Measurements from ENCODE around the gene ITPKC.

ITPKC gene

DNA sequence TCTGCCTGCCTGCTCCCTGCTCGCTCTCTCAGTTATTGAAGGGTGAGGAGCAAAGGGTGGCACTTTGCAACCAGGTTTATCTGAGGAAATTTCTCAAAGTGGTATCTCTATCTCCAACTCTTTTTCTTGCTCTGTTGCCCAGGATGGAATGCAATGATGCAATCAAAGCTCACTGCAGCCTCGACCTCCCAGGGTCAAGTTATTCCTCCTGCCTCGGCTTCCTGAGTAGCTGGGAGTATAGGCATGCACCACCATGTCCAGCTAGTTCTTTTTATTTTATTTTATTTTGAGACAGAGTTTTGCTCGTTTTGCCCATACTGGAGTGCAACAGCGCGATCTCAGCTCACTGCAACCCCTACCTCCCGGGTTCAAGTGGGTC is 28.5 kb downstream of the ITPKC start:
- Histone ChIP-seq H3K18ac (ENCODE audit: low read length) (peak overlapping the region; percentile 19), H3K4me3 (ENCODE audit: low read depth, low read length) (no peak overlapping the region), H2BK5ac (ENCODE audit: low read depth, low read length, poor library complexity) (peak overlapping the region; percentile 50), H3K9ac (ENCODE audit: low read length) (no peak overlapping the region), H3K27ac (ENCODE audit: low read depth, low read length) (peak overlapping the region; percentile 78), H3K36me3 (ENCODE audit: control insufficient read depth in 1 of 2, insufficient read depth in 2 of 2, low read length in 2 of 2) (peaks cover 3 to 5% of the 10 kb centered on the region in 2 experiments), H3K4me2 (ENCODE audit: low read length) (peak overlapping the region; percentile 32), H3K4ac (ENCODE audit: low read depth, low read length) (no peak overlapping the region), H4K12ac (ENCODE audit: low read depth, low read length) (no peak overlapping the region), H3K23ac (ENCODE audit: low read length) (no peak overlapping the region), H3K14ac (ENCODE audit: low read length) (peak overlapping the region; percentile 54), H2AK5ac (ENCODE audit: low read length) (peak overlapping the region; percentile 7), H3K27me3 (ENCODE audit: insufficient read depth, low read length) (no peaks in the 10 kb centered on the region), H2BK12ac (ENCODE audit: low read length) (no peak overlapping the region), H3K79me2 (ENCODE audit: control insufficient read depth, insufficient read depth, low read length, poor library complexity) (peaks cover 7% of the 10 kb centered on the region), H3K9me3 (ENCODE audit: insufficient read depth, low read depth, low read length) (no peaks in the 10 kb centered on the region), H4K8ac (ENCODE audit: low read depth, low read length) (peak overlapping the region; percentile 59), H2AFZ (ENCODE audit: insufficient read depth, low read length, poor library complexity) (no peak overlapping the region), H4K91ac (ENCODE audit: low read depth, low read length) (peak overlapping the region; percentile 84), H3K4me1 (ENCODE audit: control insufficient read depth in 1 of 2, insufficient read depth in 2 of 2, low read length in 2 of 2) (peaks cover 30 to 31% of the 10 kb centered on the region in 2 experiments), H2BK120ac (ENCODE audit: insufficient read depth, low read length, poor library complexity) (peak overlapping the region; percentile 14), H3K79me1 (ENCODE audit: low read length) (peaks cover 19% of the 10 kb centered on the region)
- WGBS (ENCODE audit: extremely low coverage, insufficient coverage, insufficient read length), result no CpG with 5 or more reads among the region's 7 CpGs
- peak in 1 of 2 donors; percentile 66 for DNase-seq

DNA sequence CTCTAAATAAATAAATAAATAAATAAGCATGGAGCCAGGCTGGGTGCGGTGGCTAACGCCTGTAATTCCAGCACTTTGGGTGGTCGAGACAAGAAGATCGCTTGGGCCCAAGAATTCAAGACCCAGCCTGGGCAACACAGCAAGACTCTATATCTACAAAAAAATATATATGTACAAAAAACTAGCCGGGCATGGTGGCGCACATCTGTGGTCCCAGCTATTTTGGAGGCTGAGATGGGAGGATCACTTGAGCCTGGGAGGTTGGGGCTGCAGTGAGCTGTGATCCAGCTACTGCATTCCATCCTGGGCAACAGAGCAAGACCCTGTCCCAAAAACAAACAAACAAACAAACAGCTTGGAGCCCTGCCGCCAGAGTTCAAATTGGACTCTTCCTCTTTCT is 30.6 kb downstream of the ITPKC start:
- Histone ChIP-seq H4K8ac (ENCODE audit: low read depth, low read length) (no peak overlapping the region), H3K79me1 (ENCODE audit: low read length) (peaks cover 28% of the 10 kb centered on the region), H3K4me2 (ENCODE audit: low read length) (no peak overlapping the region), H3K18ac (ENCODE audit: low read length) (no peak overlapping the region), H3K4me1 (ENCODE audit: control insufficient read depth in 1 of 2, insufficient read depth in 2 of 2, low read length in 2 of 2) (peaks cover 30 to 31% of the 10 kb centered on the region in 2 experiments), H3K4me3 (ENCODE audit: low read depth, low read length) (no peak overlapping the region), H2BK5ac (ENCODE audit: low read depth, low read length, poor library complexity) (no peak overlapping the region), H4K91ac (ENCODE audit: low read depth, low read length) (no peak overlapping the region), H3K14ac (ENCODE audit: low read length) (no peak overlapping the region), H4K12ac (ENCODE audit: low read depth, low read length) (no peak overlapping the region), H3K36me3 (ENCODE audit: control insufficient read depth in 1 of 2, insufficient read depth in 2 of 2, low read length in 2 of 2) (no peaks in the 10 kb centered on the region), H3K27ac (ENCODE audit: low read depth, low read length) (no peak overlapping the region), H3K9me3 (ENCODE audit: insufficient read depth, low read depth, low read length) (no peaks in the 10 kb centered on the region), H3K79me2 (ENCODE audit: control insufficient read depth, insufficient read depth, low read length, poor library complexity) (peaks cover 17% of the 10 kb centered on the region), H2AFZ (ENCODE audit: insufficient read depth, low read length, poor library complexity) (no peak overlapping the region), H3K9ac (ENCODE audit: low read length) (no peak overlapping the region), H2BK120ac (ENCODE audit: insufficient read depth, low read length, poor library complexity) (no peak overlapping the region), H3K27me3 (ENCODE audit: insufficient read depth, low read length) (no peaks in the 10 kb centered on the region), H2AK5ac (ENCODE audit: low read length) (no peak overlapping the region), H3K4ac (ENCODE audit: low read depth, low read length) (no peak overlapping the region), H3K23ac (ENCODE audit: low read length) (no peak overlapping the region), H2BK12ac (ENCODE audit: low read length) (no peak overlapping the region)
- no peak for DNase-seq
- no CpG with 5 or more reads among the region's 7 CpGs for WGBS (ENCODE audit: extremely low coverage, insufficient coverage, insufficient read length)

DNA sequence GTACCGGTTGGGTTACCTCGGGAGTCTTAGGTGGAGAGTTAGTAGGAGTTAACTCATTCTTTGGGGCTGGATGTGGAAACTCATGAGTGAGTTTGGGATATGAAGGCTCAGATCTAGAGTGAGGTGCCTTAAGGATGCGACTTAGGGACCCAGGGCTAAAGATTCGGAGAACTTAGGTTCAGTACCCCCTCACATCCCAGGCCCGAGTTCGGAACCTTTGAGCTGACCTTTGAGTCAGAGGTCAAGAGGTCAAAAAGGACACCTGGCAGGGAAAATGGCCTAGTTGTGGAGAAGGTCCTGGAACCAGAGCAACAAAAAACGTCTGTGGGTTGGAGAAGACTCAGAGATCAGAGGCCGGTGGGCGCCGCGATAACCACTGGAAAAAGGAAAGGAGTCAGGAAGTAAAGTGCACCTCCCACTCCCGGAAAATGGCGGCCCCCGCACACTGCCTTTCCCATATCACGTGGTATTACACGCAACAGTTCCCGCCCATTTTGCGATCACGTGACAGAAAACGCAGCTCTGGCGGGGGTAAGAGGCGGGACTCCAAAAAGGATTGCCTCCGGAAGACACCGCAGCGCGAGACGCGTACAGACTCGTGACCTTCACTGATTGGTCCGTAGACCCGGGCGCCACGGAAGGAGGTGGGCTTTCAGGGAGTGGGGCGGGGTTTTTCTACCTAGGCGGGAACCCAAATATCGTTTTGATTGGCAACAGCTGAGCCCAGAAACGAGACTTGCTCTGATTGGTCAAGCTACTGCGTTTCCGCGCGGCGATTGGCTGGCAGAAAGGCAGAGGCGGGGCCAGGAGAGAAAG is 33.4 kb downstream of the ITPKC start, which contains the start of gene ACTMAP:
Gene ACTMAP, minus strand, starts transcription at position 420 of the 816 bp plus-strand sequence. CDS start 674 bp downstream, outside the sequence.
- Histone ChIP-seq H3K23ac (ENCODE audit: low read length) (no peak within 1 kb of the TSS), H2AFZ (ENCODE audit: insufficient read depth, low read length, poor library complexity) (peak within 1 kb of the TSS; percentile 62), H3K18ac (ENCODE audit: low read length) (peak within 1 kb of the TSS; percentile 90), H3K36me3 (ENCODE audit: control insufficient read depth in 1 of 2, insufficient read depth in 2 of 2, low read length in 2 of 2) (peaks cover 1 to 4% of the 10 kb centered on the region in 2 experiments), H3K79me1 (ENCODE audit: low read length) (peaks cover 29% of the 10 kb centered on the region), H2BK120ac (ENCODE audit: insufficient read depth, low read length, poor library complexity) (peak within 1 kb of the TSS; percentile 91), H4K12ac (ENCODE audit: low read depth, low read length) (peak within 1 kb of the TSS; percentile 83), H3K27me3 (ENCODE audit: insufficient read depth, low read length) (no peaks in the 10 kb centered on the region), H2BK5ac (ENCODE audit: low read depth, low read length, poor library complexity) (peak within 1 kb of the TSS; percentile 92), H3K79me2 (ENCODE audit: control insufficient read depth, insufficient read depth, low read length, poor library complexity) (peaks cover 28% of the 10 kb centered on the region), H4K91ac (ENCODE audit: low read depth, low read length) (peak within 1 kb of the TSS; percentile 98), H2AK5ac (ENCODE audit: low read length) (peak within 1 kb of the TSS; percentile 93), H3K27ac (ENCODE audit: low read depth, low read length) (peak within 1 kb of the TSS; percentile 91), H3K4me1 (ENCODE audit: control insufficient read depth in 1 of 2, insufficient read depth in 2 of 2, low read length in 2 of 2) (peaks cover 29 to 31% of the 10 kb centered on the region in 2 experiments), H3K9ac (ENCODE audit: low read length) (peak within 1 kb of the TSS; percentile 97), H3K9me3 (ENCODE audit: insufficient read depth, low read depth, low read length) (no peaks in the 10 kb centered on the region), H3K4ac (ENCODE audit: low read depth, low read length) (peak within 1 kb of the TSS; percentile 92), H4K8ac (ENCODE audit: low read depth, low read length) (peak within 1 kb of the TSS; percentile 98), H3K14ac (ENCODE audit: low read length) (peak within 1 kb of the TSS; percentile 94), H3K4me2 (ENCODE audit: low read length) (peak within 1 kb of the TSS; percentile 68), H3K4me3 (ENCODE audit: low read depth, low read length) (peak within 1 kb of the TSS; percentile 93), H2BK12ac (ENCODE audit: low read length) (peak within 1 kb of the TSS; percentile 85)
- peak; percentile 100 for DNase-seq
- no CpG with 5 or more reads among the region's 43 CpGs for WGBS (ENCODE audit: extremely low coverage, insufficient coverage, insufficient read length)

DNA sequence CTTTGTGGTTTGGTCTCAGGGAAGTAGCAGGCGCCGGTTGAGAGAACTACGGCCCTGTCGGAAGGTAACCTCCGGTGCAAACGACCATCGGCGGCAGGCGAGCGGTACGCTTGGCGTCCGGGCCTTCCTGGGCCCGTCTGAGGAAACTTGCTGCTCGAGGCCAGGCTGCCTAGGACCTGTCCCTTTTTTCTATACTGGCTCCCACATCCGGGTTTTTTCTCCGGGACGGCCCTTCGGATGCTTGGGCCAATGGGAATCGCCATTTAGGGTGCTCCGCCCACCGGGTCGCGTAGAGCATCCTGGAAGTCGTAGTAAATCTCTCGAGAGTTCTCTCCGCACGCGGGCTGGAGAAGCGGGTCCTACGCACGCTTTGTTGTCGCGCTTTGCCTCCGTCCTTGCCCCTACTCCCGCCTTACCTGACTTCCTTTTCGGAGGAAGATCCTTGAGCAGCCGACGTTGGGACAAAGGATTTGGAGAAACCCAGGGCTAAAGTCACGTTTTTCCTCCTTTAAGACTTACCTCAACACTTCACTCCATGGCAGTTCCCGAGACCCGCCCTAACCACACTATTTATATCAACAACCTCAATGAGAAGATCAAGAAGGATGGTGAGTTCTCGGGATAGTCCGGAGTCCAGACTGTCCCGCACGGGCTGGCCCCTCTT is 34.1 kb downstream of the ITPKC start, which contains the start of gene SNRPA:
Gene SNRPA, plus strand, starts transcription at position 330 of the 664 bp plus-strand sequence. Its CDS starts 206 bp downstream, at position 536.
- peak within 1 kb of the TSS; percentile 91 for H2BK120ac ChIP-seq (ENCODE audit: insufficient read depth, low read length, poor library complexity)
- peaks cover 9 to 11% of the 10 kb centered on the region in 2 experiments for H3K36me3 ChIP-seq (ENCODE audit: control insufficient read depth in 1 of 2, insufficient read depth in 2 of 2, low read length in 2 of 2)
- peak within 1 kb of the TSS; percentile 83 for H4K12ac ChIP-seq (ENCODE audit: low read depth, low read length)
- H3K9ac ChIP-seq (ENCODE audit: low read length), result peak within 1 kb of the TSS; percentile 97
- peaks cover 33 to 34% of the 10 kb centered on the region in 2 experiments for H3K4me1 ChIP-seq (ENCODE audit: control insufficient read depth in 1 of 2, insufficient read depth in 2 of 2, low read length in 2 of 2)
- H2AFZ ChIP-seq (ENCODE audit: insufficient read depth, low read length, poor library complexity), result peak within 1 kb of the TSS; percentile 62
- H3K79me1 ChIP-seq (ENCODE audit: low read length), result peaks cover 29% of the 10 kb centered on the region
- peak within 1 kb of the TSS; percentile 68 for H3K4me2 ChIP-seq (ENCODE audit: low read length)
- no peaks in the 10 kb centered on the region for H3K9me3 ChIP-seq (ENCODE audit: insufficient read depth, low read depth, low read length)
- H3K18ac ChIP-seq (ENCODE audit: low read length), result peak within 1 kb of the TSS; percentile 90
- H2BK12ac ChIP-seq (ENCODE audit: low read length), result peak within 1 kb of the TSS; percentile 30
- peak within 1 kb of the TSS; percentile 91 for H3K27ac ChIP-seq (ENCODE audit: low read depth, low read length)
- H3K79me2 ChIP-seq (ENCODE audit: control insufficient read depth, insufficient read depth, low read length, poor library complexity), result peaks cover 35% of the 10 kb centered on the region
- peak; percentile 99 to 100 for DNase-seq
- H4K8ac ChIP-seq (ENCODE audit: low read depth, low read length), result peak within 1 kb of the TSS; percentile 98
- peak within 1 kb of the TSS; percentile 93 for H2AK5ac ChIP-seq (ENCODE audit: low read length)
- peak within 1 kb of the TSS; percentile 92 for H2BK5ac ChIP-seq (ENCODE audit: low read depth, low read length, poor library complexity)
- peak within 1 kb of the TSS; percentile 98 for H4K91ac ChIP-seq (ENCODE audit: low read depth, low read length)
- no peak within 1 kb of the TSS for H3K23ac ChIP-seq (ENCODE audit: low read length)
- peak within 1 kb of the TSS; percentile 93 for H3K4me3 ChIP-seq (ENCODE audit: low read depth, low read length)
- H3K14ac ChIP-seq (ENCODE audit: low read length), result peak within 1 kb of the TSS; percentile 94
- no CpG with 5 or more reads among the region's 46 CpGs for WGBS (ENCODE audit: extremely low coverage, insufficient coverage, insufficient read length)
- no peaks in the 10 kb centered on the region for H3K27me3 ChIP-seq (ENCODE audit: insufficient read depth, low read length)
- peak within 1 kb of the TSS; percentile 98 for H3K4ac ChIP-seq (ENCODE audit: low read depth, low read length)
